Measurements from ENCODE around the gene TRPC4.

TRPC4 gene

GRCh38 chr13:37709318-37709717 is 160.3 kb downstream of the TRPC4 start:
- no peak for DNase-seq

DNA sequence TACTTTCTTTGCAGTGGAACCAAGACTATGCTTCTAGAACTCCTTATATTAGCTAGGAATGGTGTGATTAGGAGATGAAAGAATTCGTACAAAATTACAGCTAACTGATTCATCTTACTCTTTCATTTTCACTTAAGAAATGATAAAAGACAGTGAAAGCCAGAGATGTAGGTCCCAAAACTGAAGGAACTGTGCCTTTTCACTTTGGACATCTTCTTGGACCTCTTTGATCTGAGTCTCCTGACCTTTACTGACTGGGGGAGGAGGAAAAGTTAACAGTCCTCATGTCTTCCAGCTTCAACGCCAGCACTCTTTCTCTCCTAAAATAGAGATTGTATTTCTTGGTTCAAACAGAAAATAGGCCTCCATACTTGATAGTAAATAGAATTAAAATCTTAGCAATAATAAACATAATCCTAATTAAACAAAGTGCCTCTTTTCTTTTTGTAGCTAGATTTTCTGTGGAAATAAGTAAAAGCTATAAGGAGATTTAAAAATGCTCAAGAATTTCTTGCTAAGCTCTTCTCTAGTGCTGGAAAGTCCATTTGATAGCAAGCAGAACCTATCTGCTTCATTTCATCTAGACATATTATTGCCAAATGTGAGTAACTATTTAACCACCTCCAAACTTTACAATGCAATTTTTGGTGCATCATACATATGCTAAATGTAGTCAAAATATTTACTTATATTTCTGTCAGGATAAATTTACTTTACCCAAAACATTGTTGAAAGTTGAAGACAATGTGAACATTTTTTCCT is 161.7 kb downstream of the TRPC4 start:
- DNase-seq: no peak

GRCh38 chr13:37706041-37706440 is 163.5 kb downstream of the TRPC4 start:
- DNase-seq: no peak

DNA sequence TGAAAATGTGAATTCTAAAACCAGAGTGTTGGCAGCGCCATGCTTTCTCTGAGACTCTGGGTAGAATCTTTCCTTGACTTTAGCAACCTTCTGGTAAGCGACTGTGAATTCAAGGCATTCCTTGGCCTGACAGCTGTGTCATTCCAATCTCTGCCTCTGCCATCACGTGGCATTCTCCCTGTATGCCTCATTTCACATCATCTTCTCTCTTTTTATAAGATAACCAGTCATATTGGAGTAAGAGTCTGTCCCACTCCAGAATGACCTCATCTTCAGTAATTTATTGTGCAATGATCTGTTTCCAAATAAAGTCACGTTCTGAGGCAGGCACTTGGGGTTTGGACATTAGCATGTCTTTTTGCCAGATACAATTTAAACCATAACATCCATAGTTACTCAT is 167.6 kb downstream of the TRPC4 start:
- peak; percentile 78 for DNase-seq

GRCh38 chr13:37701306-37701705 is 168.3 kb downstream of the TRPC4 start:
- DNase-seq: peak; percentile 66

DNA sequence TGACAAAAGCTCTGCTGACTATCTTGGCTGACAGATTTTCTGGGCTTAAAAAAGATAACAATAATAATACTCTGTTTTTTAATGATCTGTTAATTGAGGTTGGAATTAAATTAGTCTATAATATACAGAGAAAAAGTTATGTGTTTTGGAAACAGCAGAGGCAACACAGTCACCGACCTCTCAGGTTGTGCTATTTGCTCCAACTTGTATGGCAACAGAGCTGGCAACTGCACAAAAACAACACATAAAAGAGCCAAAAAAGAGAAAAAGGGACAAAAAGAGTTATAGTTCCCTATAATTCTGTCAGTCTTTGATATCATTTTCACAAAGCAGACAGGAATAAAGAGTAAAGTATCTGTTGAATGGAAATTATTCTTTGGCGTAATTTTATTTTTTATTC is 168.7 kb downstream of the TRPC4 start:
- DNase-seq: no peak

- DNase-seq: no peak
These were observed 174.4 kb downstream of the TRPC4 start for GRCh38 chr13:37695200-37695599.

DNA sequence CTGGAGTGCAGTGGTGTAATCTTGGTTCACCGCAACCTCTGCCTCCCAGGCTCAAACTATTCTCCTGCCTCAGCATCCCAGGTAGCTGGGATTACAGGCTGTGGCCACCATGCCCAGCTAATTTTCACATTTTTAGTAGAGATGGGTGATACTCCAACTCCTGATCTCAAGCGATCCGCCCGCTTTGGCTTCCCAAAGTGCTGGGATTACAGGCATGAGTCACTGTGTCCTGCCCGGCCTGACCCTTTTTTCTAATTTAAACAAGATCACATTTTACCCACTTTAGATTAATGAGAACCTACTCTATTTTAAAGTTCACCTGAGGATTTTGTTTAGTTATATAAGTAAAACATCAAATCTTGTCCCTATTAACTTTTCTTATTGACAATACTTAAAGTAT is 179.2 kb downstream of the TRPC4 start:
- DNase-seq: no peak

DNA sequence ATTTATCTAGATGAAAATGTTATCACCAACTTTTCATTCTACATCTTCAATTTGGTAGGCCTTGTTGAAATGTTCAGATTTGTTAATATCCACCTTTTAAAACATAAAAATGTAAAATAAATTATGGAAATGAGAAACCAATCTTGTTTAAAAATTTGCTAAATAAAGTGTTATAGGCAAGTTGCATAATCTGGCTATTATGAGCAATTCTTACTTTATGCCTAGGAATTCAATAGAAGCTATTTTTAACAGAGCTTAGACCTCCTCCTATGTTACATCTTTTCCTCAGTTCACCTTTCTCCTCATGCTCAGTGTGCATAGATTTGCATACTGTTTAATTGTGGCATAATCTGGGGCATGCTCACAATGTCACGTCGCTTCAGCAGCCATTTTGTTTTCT is 183.1 kb downstream of the TRPC4 start:
- DNase-seq: no peak

- DNase-seq: no peak
These were observed 184.4 kb downstream of the TRPC4 start for GRCh38 chr13:37685206-37685605.

GRCh38 chr13:37682496-37682895 is 187.1 kb downstream of the TRPC4 start:
- no peak for DNase-seq

GRCh38 chr13:37681281-37682032 is 188.1 kb downstream of the TRPC4 start:
- no peak for DNase-seq

GRCh38 chr13:37680137-37680536 is 189.4 kb downstream of the TRPC4 start:
- no peak for DNase-seq

DNA sequence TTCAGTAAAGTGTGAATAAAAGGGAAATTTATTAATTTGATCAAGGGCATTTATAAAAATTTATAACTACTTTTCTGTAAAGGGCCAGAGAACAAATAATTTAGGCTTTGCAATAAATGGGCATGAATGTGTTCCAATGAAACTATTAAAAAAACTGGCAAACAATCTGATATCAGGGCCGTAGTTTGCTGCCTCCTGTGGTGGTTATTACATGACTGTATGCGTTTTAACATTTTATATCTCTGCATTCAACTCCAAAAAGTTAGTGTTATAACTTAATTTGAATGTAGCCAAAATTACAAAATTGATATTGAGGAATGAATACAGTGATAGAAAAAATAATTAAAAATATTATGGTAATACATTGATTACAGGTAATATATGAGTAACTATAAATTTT is 190.5 kb downstream of the TRPC4 start:
- no peak for DNase-seq

DNA sequence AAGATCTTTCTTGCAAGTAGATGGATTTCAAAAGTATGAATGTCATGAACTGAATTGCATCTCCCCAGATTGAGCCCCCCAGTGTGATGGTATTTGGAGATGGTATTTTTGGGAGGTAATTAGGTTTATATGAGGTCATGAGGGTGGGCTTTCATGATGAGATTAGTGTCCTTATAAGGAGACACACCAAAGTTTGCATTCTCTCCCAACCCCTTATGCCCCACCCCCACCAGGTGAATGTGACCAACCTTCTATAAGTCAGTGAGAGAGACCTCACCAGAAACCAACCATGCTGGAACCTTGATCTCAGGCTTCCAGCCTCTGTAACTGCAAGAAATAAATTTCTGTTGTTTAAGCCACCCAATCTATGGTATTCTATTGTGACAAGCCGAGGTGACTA is 199.7 kb downstream of the TRPC4 start:
- no peak for DNase-seq

- no peak for DNase-seq
These were observed 201.9 kb downstream of the TRPC4 start for GRCh38 chr13:37667702-37668101.

GRCh38 chr13:37666036-37666435 is 203.5 kb downstream of the TRPC4 start:
- DNase-seq: no peak

DNA sequence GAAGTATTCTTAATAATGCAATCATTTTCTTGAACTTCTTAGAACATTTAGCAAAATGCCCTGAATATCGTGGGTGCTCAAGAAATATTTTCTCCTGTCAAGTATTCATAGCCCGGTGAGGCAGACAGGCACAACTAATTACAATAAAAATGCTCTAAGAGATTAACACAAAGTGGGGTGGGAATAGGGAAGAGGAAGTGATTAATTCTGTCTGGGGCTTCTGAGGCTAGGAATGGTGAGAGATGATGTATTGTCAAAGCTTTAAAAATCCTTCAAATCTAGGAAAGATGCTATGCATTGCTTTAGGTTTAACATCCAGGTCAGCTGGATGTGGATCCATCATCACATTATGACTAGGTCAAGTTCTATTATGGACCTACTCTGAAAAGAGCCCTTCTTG is 204.2 kb downstream of the TRPC4 start:
- peak; percentile 12 for DNase-seq

GRCh38 chr13:37663724-37664123 is 205.8 kb downstream of the TRPC4 start:
- DNase-seq: no peak

DNA sequence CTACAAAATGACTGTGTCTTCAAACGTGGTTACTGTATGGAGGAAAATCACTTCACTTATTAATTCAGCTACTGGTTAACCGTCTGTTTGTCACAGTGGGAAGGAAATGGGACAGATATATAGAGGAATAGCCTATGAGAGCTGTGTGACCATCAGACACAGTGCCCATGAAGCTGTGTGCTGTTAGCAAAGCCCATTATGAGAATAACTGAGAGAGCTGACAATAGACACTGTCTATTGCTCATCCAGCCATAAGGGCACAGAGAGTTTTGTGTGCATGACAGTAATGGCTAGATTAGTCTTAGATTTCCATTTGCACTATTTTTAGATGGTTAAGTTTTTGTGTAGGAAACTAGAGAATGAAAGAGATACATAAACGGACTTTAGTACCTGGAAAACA is 206.9 kb downstream of the TRPC4 start:
- no peak for DNase-seq

GRCh38 chr13:37657956-37658355 is 211.6 kb downstream of the TRPC4 start:
- DNase-seq: no peak

GRCh38 chr13:37657134-37657533 is 212.4 kb downstream of the TRPC4 start:
- DNase-seq: no peak

GRCh38 chr13:37656247-37656940 is 213.2 kb downstream of the TRPC4 start:
- DNase-seq: no peak

DNA sequence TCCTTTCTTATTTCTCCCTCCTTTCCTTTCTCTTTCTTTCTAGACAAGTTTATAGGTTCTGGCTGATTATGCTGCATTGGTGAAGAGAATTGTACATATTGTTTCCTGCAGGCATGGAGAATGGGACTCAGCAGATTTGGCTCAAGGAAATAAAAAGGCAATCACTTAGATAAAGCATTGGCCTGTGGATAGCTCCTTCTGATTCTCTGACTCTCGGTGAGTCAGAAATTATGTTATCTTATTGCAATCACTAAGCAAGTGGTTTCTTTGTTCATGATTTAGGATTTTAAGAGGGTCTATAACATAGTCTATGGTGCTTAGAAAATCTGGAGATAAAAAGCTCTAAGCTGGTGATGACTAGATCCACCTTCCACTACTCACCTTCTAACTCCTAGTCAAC is 217.0 kb downstream of the TRPC4 start:
- DNase-seq: no peak
